DMS114 treated with DMSO at 0.1 percent for 48 hours (cell line): Measurements from ENCODE around the gene HRNR.
"Not testable (repeated sequence)": the region's sequence is repeated elsewhere in the genome, so short reads cannot be mapped to it uniquely, and the experiment has no call there.

ENCODE experiments used
- DNase-seq: peaks from one replicate; lab custom pipeline; 2025; ENCODE audit not compliant: unreplicated experiment; lab: John Stamatoyannopoulos, UW

HRNR gene

DNA sequence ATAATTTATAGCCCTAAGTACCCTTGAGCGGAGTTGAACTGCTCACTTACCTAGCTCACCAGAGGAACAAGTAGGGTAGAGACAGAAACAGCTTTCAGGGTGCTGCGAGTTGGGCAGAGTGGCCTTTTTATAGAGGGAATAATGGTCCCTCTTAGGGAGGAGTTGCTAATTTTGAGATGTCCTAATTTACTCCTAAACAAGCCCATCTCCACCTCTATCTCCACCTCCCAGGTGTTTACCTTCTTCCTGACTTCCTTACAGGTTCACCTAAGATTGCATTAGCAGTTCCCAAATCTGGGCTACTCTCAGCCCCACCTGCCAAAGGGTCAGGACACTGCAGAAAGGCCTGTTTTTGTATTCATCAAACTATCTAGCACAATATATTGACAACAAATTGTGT, at the start of gene HRNR:
Gene HRNR, minus strand, starts transcription at position 101 of the 400 bp plus-strand sequence. CDS start 940 bp downstream, outside the sequence.
- no peak for DNase-seq

DNA sequence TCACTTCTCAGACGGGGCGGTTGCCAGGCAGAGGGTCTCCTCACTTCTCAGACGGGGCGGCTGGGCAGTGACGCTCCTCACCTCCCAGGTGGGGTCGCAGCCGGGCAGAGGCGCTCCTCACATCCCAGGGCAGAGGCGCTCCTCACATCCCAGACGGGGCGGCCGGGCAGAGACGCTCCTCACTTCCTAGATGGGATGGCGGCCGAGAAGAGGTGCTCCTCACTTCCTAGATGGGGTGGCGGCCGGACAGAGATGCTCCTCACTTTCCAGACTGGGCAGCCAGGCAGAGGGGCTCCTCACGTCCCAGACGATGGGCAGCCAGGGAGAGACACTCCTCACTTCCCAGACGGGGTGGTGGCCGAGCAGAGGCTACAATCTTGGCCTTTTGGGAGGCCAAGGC, 32.4 kb upstream of the HRNR start:
- not testable (repeated sequence) for DNase-seq

DNA sequence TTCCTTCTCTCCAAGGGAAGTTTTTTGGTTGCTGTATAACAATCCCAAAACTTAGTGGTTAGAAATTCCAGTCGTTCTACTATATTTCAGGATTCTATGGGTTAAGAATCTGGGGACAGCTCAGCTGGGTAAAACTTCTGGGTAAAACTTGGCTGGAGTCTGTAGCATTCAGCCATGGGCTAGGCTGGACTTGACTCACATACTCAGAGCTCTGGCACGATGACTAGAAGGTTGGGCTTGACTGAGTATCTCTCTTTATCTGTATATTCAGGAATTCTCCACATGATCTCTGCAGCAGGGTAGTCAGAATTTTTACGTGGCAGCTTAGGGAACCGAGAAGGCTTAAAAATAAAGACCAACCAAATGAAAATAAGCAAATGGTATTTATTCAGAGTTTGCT, 28.2 kb upstream of the HRNR start:
- DNase-seq = no peak

DNA sequence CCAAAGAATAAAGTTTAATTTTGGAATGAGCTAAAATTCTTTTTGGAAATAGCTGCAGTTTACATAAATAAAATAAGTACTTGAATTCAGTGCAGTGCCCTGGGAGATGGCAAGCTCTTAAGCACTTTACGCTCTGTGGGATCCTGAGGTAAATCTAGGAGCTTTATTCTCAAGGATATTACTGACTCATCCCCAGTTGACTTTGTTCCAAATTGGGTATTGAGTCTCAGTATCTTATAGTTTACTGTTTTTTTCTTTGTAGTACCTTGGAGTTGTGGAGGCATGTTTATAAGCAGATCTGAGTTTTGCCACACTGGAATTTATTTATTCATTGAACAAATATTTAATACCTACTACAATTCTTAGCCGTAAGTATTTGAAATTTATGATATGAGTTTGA, 27.4 kb upstream of the HRNR start:
- DNase-seq = no peak

GRCh38 chr1:152247316-152247715, 23.3 kb upstream of the HRNR start:
- no peak for DNase-seq

DNA sequence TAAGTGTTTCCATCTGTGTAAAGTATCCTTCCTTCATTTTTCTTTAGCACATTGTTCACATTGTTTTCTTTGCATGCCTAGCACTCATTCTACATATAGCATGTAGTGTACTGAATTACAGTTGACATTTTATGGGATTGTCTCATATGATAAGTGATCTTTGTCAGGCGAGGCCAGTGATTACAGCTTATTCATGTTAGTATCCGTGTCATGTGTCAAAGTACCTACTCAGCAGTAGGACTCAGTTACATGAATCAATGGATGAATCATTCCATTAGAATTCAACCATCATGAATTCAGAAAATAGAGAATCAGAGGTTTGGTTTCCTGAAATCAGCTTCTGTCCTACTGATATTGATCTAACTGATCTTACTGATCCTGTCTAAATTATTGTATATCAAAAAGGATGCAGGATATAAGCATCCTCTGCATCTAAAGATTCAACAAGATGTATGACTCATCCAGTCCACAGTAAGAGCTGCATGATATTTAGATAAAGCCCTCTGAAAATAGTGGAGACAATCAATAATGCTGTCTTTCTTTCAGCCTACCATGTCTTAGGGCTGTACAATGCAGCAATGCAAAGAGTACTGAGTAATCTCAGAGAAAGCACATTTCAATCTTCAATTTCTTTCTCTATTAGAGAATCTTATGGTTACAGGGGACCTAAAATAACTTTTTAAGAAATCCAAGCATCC, 20.7 kb upstream of the HRNR start:
- no peak for DNase-seq

DNA sequence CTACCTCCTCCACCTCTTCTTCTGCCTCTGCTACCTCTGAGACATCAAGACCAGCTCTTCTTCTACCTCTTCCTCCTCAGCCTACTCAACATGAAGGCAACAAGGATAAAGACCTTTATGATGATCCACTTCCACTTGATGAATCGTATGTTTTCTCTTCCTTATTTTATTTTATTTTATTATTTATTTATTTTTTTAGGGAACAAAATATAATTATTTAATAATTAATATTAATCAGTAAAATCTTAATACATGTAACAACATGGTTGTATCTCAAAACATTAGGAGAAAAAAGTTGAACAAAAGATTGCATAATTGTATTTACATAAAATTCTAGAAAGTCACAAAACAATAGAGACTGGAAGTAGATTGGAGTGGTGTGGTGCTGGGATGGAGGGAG, 13.1 kb upstream of the HRNR start:
- no peak for DNase-seq

- DNase-seq = no peak
Measured at GRCh38 chr1:152228831-152229230, 4.8 kb upstream of the HRNR start.

DNA sequence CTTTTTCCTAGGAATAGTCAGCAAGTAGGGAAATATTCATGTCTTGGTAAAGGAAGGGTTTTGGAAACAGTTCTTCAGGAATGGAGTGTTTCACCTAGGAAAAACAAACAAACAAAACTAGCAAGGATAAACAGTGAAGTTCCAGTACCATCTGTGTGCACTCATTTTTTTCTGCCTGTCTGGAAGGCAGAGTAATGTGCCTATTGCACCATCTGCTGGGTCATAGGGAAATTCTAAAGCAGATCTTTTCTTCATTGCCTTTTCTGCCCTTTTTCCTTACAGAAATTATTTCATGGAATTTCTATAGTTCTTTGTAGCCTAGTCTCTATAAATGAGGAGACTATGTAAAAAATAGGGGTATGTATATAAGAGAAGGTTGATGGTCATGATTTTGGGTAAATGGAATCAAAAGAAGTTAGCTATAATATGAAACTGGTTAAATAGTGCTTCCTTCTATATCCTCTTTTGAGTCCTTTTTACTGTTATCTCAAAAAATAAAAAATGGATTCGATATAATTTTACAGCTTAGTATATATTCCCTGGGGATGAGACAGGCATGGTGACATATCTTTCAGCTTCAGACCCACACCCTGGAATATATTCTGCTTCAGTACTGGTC, 3.4 kb upstream of the HRNR start:
- DNase-seq = peak; percentile 27

DNA sequence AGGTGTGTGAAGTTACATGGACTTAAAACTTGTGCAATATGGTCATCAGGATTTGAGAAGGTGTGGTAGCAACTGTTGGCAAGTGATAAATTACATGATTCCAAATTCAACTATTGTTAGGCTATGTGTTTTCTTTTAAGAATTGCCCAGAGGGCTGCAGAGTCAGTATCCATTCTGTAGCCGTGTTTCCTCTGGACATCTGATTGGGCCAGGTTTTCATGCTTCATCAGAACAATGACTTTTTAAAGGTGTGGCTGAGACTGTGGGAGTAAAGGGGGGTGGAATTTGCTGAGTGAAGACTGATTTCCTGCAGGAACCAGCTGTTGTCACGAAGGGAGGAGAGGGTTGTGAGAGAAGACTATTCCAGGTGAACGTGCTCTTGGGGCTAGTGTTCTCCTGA, 1.7 kb upstream of the HRNR start:
- DNase-seq = no peak

GRCh38 chr1:152220166-152221163, 3.5 kb downstream of the HRNR start:
- DNase-seq = no peak

DNA sequence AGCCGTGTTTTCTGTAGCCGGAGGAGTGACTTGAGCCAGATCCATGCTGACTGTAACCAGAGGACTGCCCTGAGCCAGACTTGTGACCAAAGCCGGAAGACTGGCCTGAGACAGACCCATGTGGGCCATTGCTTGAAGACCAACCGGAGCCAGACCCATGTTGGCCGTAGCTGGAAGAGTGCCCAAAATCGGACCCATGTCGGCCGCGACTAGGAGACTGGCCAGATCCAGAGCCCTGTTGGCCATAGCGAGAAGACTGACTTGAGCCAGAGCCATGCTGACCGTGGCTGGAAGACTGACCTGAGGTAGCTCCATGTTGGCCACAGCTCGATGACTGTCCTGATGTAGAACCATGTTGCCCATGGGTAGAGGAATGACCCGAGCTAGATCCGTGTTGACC, 4.6 kb downstream of the HRNR start:
- not testable (repeated sequence) for DNase-seq

DNA sequence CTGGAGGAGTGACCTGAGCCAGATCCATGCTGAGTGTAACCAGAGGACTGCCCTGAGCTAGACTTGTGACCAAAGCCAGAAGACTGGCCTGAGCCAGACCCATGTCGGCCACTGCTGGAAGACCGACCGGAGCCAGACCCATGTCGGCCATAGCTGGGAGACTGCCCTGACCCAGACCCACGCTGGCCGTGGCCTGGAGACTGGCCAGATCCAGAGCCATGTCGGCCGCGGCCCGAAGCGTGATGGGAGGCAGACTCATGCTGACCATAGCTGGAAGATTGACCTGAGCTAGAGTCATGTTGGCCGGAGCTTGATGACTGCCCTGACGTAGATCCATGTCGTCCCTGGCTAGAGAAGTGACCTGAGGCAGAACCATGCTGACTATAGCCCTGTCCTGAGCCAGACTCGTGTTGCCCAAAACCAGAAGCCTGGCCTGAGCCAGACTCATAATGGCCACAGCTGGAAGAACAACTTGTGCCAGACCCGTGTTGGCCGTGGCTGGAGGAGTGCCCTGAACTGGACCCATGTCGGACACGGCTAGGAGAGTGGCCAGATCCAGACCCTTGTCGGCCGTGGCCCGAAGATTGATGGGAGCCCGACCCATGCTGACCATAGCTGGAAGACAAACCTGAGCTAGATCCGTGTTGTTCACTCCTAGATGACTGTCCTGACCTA, 5.1 kb downstream of the HRNR start:
- no peak for DNase-seq

- not testable (repeated sequence) for DNase-seq
Measured at GRCh38 chr1:152215604-152216003, 8.4 kb downstream of the HRNR start.

DNA sequence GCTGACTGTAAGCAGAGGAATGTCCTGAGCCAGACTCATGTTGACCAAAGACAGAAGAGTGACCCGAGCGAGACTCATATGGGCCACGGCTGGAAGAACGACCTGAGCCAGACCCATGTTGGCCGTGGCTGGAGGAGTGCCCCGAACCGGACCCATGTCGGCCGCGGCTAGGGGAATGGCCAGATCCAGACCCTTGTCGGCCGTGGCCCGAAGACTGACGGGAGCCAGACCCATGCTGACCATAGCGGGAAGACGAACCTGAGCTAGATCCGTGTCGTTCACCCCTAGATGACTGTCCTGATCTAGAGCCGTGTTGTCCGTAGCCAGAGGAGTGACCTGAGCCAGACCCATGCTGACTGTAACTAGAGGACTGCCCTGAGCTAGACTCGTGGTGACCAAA, 9.1 kb downstream of the HRNR start:
- not testable (repeated sequence) for DNase-seq

DNA sequence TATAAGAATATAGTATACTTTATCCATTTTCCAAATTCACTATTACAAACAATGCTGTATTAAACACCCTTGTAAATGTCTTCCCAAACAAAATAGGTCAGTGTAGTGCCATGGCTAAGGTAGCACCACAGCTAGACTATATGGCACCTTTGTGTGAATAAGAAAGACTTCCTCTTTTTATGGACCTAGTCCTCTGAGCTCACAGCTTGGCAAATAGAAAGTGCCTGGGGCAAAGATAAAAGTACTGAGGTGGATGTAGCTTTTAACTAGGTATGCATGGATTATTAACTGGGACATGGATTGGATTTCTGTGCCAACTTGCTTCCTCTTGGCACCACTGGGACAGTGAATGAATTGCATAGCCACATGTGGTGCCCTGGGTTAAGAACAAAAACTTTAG, 25.0 kb downstream of the HRNR start:
- DNase-seq = no peak

- no peak for DNase-seq
Measured at GRCh38 chr1:152197361-152197941, 26.5 kb downstream of the HRNR start.

GRCh38 chr1:152191711-152192110, 32.3 kb downstream of the HRNR start:
- no peak for DNase-seq

- DNase-seq = no peak
Measured at GRCh38 chr1:152191260-152191659, 32.7 kb downstream of the HRNR start.

DNA sequence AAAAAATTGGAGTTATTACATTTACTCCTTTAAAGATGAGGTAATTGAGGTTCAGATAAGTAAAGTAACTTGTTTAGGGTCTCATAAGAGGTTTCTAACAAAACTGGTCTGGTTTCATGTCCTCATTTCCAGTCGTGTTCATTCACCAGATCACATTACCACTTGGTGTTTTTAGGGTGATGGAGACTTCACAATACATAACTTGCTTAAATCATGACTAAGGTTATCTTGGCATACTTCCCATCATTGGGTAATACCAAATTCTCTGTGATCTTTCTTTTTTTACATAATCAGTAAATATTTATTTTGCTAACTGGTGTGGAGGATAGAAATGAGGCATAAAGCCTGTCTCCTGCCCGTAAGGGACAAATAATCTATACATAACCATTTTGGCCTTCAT, 33.4 kb downstream of the HRNR start:
- DNase-seq = no peak
